Central memory CD8-positive, alpha-beta T cell (primary cell): ENCODE results near the gene HEXIM1.

Experiments
- ATAC-seq: fragments of 150-1000 bp; cut with Tn5 transposase; replicated peaks from 2 replicates; pipeline ENCODE4 v1.10.0; 2022; ENCODE audit warnings: mild to moderate bottlenecking, moderate FRiP score, moderate number of reproducible peaks; ENCODE audit not compliant: poor library complexity, severe bottlenecking; ENCODE audit errors: extremely low read depth
- DNase-seq, 2 donors: peaks; one replicate each; pipeline ENCODE4 v3.0.0; 2021; ENCODE audit warnings: low spot score in 2 of 2
- H3K27ac Mint-ChIP-seq: one replicate; pipeline ENCODE4 v1.8.0; 2022; ENCODE audit warnings: low read depth, mild to moderate bottlenecking, moderate library complexity, mixed read lengths
- H3K27me3 Mint-ChIP-seq: one replicate; pipeline ENCODE4 v1.8.0; 2022; ENCODE audit warnings: mixed read lengths
- H3K36me3 Mint-ChIP-seq: one replicate; pipeline ENCODE4 v1.8.0; 2022; ENCODE audit warnings: mild to moderate bottlenecking, moderate library complexity, mixed read lengths; ENCODE audit not compliant: insufficient read depth
- H3K4me1 Mint-ChIP-seq: one replicate; pipeline ENCODE4 v1.8.0; 2022; ENCODE audit warnings: mixed read lengths
- H3K4me3 Mint-ChIP-seq: one replicate; pipeline ENCODE4 v1.8.0; 2022; ENCODE audit warnings: mild to moderate bottlenecking, moderate library complexity, mixed read lengths
- H3K9me3 Mint-ChIP-seq: one replicate; pipeline ENCODE4 v1.8.0; 2022; ENCODE audit warnings: mixed read lengths

The HEXIM1 gene

GRCh38 chr17:45127548-45128300, 20.6 kb upstream of the HEXIM1 start:
- no peak overlapping the region for H3K27ac Mint-ChIP-seq

GRCh38 chr17:45128331-45128730, 19.9 kb upstream of the HEXIM1 start:
- ATAC-seq (no peak), DNase-seq (no peak)
- no peaks in the 10 kb centered on the region for H3K27me3 Mint-ChIP-seq
- no peaks in the 10 kb centered on the region for H3K4me1 Mint-ChIP-seq
- no peak overlapping the region for H3K27ac Mint-ChIP-seq
- H3K36me3 Mint-ChIP-seq: peaks cover 5% of the 10 kb centered on the region
- no peak overlapping the region for H3K4me3 Mint-ChIP-seq
- no peaks in the 10 kb centered on the region for H3K9me3 Mint-ChIP-seq

More at GRCh38 chr17:45127548-45128300, 20.6 kb upstream of the HEXIM1 start:
- Mint-ChIP-seq H3K4me3 (no peak overlapping the region), H3K27me3 (no peaks in the 10 kb centered on the region), H3K36me3 (peaks cover 4% of the 10 kb centered on the region), H3K4me1 (no peaks in the 10 kb centered on the region), H3K9me3 (no peaks in the 10 kb centered on the region)
- ATAC-seq (no peak), DNase-seq (no peak)

GRCh38 chr17:45128989-45129388, 19.3 kb upstream of the HEXIM1 start:
- Mint-ChIP-seq H3K4me3 (no peak overlapping the region), H3K4me1 (peaks cover 5% of the 10 kb centered on the region), H3K9me3 (no peaks in the 10 kb centered on the region), H3K27me3 (no peaks in the 10 kb centered on the region), H3K36me3 (peaks cover 5% of the 10 kb centered on the region), H3K27ac (no peak overlapping the region)
- no peak for DNase-seq
- no peak for ATAC-seq

GRCh38 chr17:45129426-45129939, 18.8 kb upstream of the HEXIM1 start:
- H3K36me3 Mint-ChIP-seq: peaks cover 5% of the 10 kb centered on the region
- peaks cover 5% of the 10 kb centered on the region for H3K4me1 Mint-ChIP-seq
- no peaks in the 10 kb centered on the region for H3K9me3 Mint-ChIP-seq
- no peak overlapping the region for H3K27ac Mint-ChIP-seq
- H3K4me3 Mint-ChIP-seq: no peak overlapping the region
- H3K27me3 Mint-ChIP-seq: no peaks in the 10 kb centered on the region
- ATAC-seq: no peak
- DNase-seq: no peak

GRCh38 chr17:45129940-45130680, 18.2 kb upstream of the HEXIM1 start:
- no peak for DNase-seq
- peaks cover 5% of the 10 kb centered on the region for H3K4me1 Mint-ChIP-seq
- ATAC-seq: no peak
- H3K36me3 Mint-ChIP-seq: peaks cover 5% of the 10 kb centered on the region
- H3K27me3 Mint-ChIP-seq: no peaks in the 10 kb centered on the region
- no peak overlapping the region for H3K4me3 Mint-ChIP-seq
- H3K9me3 Mint-ChIP-seq: no peaks in the 10 kb centered on the region
- peak overlapping the region; percentile 23 for H3K27ac Mint-ChIP-seq

- Mint-ChIP-seq H3K27me3 (no peaks in the 10 kb centered on the region), H3K27ac (peak overlapping the region; percentile 23), H3K9me3 (no peaks in the 10 kb centered on the region), H3K36me3 (peaks cover 8% of the 10 kb centered on the region), H3K4me1 (peaks cover 9% of the 10 kb centered on the region), H3K4me3 (peak overlapping the region; percentile 82)
- DNase-seq: no peak
- ATAC-seq: no peak
Measured at GRCh38 chr17:45130681-45131615, 17.3 kb upstream of the HEXIM1 start.

GRCh38 chr17:45131616-45132319, 16.5 kb upstream of the HEXIM1 start:
- DNase-seq: peak in 1 of 2 donors; percentile 22
- no peak for ATAC-seq
- peak overlapping the region; percentile 82 for H3K4me3 Mint-ChIP-seq
- no peaks in the 10 kb centered on the region for H3K27me3 Mint-ChIP-seq
- no peaks in the 10 kb centered on the region for H3K9me3 Mint-ChIP-seq
- peaks cover 15% of the 10 kb centered on the region for H3K4me1 Mint-ChIP-seq
- no peak overlapping the region for H3K27ac Mint-ChIP-seq
- H3K36me3 Mint-ChIP-seq: peaks cover 8% of the 10 kb centered on the region

- Mint-ChIP-seq H3K27me3 (no peaks in the 10 kb centered on the region), H3K9me3 (no peaks in the 10 kb centered on the region), H3K27ac (peak within 1 kb of the TSS; percentile 90), H3K36me3 (peaks cover 8% of the 10 kb centered on the region), H3K4me3 (peak within 1 kb of the TSS; percentile 82), H3K4me1 (peaks cover 15% of the 10 kb centered on the region)
- DNase-seq (no peak), ATAC-seq (no peak)
Measured at GRCh38 chr17:45132320-45132571, 16.0 kb upstream of the HEXIM1 start, which contains the start of gene PLCD3. PLCD3 (minus strand) TSS chr17:45132515; CDS start chr17:45132410, 105 bp downstream.

GRCh38 chr17:45132572-45133463, 15.5 kb upstream of the HEXIM1 start:
- Mint-ChIP-seq H3K27me3 (no peaks in the 10 kb centered on the region), H3K9me3 (no peaks in the 10 kb centered on the region), H3K36me3 (peaks cover 8% of the 10 kb centered on the region), H3K4me3 (peak overlapping the region; percentile 82), H3K4me1 (peaks cover 15% of the 10 kb centered on the region), H3K27ac (peak overlapping the region; percentile 90)
- ATAC-seq (peak; percentile 50), DNase-seq (peak; percentile 52 to 60)

GRCh38 chr17:45135192-45135977, 12.9 kb upstream of the HEXIM1 start, which contains the start of gene ACBD4:
ACBD4 (plus strand) TSS chr17:45135687; CDS start chr17:45136145, 458 bp downstream.
- peak; percentile 91 for ATAC-seq
- peak within 1 kb of the TSS; percentile 85 for H3K4me3 Mint-ChIP-seq
- H3K9me3 Mint-ChIP-seq: no peaks in the 10 kb centered on the region
- peaks cover 15% of the 10 kb centered on the region for H3K4me1 Mint-ChIP-seq
- peak; percentile 96 to 99 for DNase-seq
- H3K36me3 Mint-ChIP-seq: peaks cover 9% of the 10 kb centered on the region
- H3K27me3 Mint-ChIP-seq: no peaks in the 10 kb centered on the region
- H3K27ac Mint-ChIP-seq: peak within 1 kb of the TSS; percentile 54
